Measurements from ENCODE around the gene COMMD7. TPM values are rescaled to one million over a fixed set of nuclear protein-coding genes. Genes with fewer than 3 reads are reported as not detected.

The COMMD7 gene
- total RNA-seq, 1 donor: 43.4 TPM

- DNase-seq (ENCODE audit: low read depth in 2 of 3, low spot score in 2 of 3): no peak
Observed at GRCh38 chr20:32682508-32682987, 60.7 kb downstream of the COMMD7 start.

- peak in 2 of 3 donors; percentile 98 to 99 for DNase-seq (ENCODE audit: low read depth in 2 of 3, low spot score in 2 of 3)
Observed at GRCh38 chr20:32681175-32682084, 61.8 kb downstream of the COMMD7 start.

DNA sequence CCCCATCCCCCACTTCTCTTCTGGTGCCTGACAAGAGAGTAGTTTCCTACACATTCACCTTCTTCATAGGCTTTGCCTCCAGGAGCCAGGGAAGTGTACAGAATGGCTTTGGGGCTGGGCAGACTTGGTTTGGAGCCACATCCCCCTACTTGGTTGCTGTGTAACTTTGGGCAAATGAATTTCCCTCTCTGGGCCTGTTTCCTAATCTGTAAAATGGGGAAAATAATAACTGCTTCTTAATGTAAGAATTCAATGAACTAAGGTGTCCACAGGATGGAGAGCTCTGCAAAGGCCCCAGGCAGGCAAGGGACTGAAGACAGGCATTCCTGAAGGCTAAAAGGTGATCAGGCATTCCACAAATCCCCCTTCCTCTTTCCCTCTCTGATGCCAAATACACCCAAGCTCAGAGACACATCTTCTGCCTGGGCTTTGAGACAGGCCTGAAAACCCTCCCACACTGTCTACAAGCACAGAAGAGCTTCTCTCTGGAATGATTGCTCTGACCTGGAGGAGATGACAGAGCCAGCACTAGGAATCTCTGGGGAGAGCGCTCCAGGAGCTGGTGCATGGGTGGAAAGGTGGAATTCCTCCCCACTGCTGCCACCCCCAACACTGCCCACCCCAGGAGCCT lies 62.6 kb downstream of the COMMD7 start:
- DNase-seq (ENCODE audit: low read depth in 2 of 3, low spot score in 2 of 3): no peak

DNA sequence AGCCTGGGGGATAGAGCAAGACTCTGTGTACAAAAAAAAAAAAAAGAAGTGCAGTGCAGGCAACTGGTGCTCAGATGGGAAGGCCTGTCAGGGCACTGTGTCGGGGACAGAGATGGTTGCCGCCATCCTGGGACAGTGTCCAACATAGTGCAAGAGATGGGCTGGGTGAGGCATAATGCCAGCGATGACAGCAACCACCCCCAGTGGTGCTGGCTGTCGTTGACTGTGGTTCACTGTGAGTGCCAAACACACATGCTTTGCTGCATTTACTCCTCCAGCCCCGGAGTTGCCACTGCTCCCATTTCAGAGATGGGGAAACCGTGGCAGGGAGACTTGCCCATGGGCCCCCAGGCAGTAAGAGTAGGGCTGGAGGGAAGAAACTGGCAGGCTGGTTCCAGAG lies 64.3 kb downstream of the COMMD7 start:
- DNase-seq (ENCODE audit: low read depth in 2 of 3, low spot score in 2 of 3): no peak

- peak in 1 of 3 donors; percentile 36 for DNase-seq (ENCODE audit: low read depth in 2 of 3, low spot score in 2 of 3)
Observed at GRCh38 chr20:32675223-32675975, 67.9 kb downstream of the COMMD7 start.

GRCh38 chr20:32674362-32674789 lies 68.9 kb downstream of the COMMD7 start:
- peak; percentile 52 to 78 (median 73) for DNase-seq (ENCODE audit: low read depth in 2 of 3, low spot score in 2 of 3)

- peak in 2 of 3 donors; percentile 71 to 76 for DNase-seq (ENCODE audit: low read depth in 2 of 3, low spot score in 2 of 3)
Observed at GRCh38 chr20:32672982-32673851, 70.0 kb downstream of the COMMD7 start.

GRCh38 chr20:32672394-32672981 lies 70.8 kb downstream of the COMMD7 start:
- DNase-seq (ENCODE audit: low read depth in 2 of 3, low spot score in 2 of 3): peak in 1 of 3 donors; percentile 36

DNA sequence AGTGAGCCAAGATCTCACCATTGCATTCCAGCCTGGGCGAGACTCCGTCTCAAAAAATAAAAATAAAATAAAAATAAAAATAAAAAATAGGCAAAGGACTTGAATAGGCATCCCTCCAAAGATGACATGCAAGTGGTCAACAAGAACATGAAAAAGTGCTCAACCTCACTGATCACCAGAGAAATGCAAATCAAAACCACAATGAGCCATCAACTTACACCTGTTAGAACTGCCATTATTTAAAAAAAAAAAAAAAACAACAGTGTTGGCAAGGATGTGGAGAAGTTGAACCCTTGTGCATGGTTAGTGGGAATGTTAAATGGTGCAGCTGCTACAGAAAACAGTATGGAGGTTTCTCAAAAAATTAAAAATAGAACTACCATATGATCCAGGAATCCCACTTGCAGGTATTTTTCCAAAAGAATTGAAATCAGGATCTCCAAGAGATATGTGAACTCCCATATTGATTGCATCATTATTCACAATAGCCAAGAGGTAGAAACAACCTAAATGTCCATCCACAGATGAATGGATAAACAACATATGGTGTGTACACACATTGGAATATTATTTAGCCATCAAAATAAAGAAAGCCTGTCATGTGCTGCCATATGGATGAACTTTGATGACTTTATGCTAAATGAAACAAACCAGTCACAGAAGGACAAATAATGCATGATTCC lies 72.4 kb downstream of the COMMD7 start:
- no peak for DNase-seq (ENCODE audit: low read depth in 2 of 3, low spot score in 2 of 3)

- DNase-seq (ENCODE audit: low read depth in 2 of 3, low spot score in 2 of 3): no peak
Observed at GRCh38 chr20:32667027-32667426, 76.2 kb downstream of the COMMD7 start.

GRCh38 chr20:32664678-32665159 lies 78.5 kb downstream of the COMMD7 start:
- no peak for DNase-seq (ENCODE audit: low read depth in 2 of 3, low spot score in 2 of 3)

DNA sequence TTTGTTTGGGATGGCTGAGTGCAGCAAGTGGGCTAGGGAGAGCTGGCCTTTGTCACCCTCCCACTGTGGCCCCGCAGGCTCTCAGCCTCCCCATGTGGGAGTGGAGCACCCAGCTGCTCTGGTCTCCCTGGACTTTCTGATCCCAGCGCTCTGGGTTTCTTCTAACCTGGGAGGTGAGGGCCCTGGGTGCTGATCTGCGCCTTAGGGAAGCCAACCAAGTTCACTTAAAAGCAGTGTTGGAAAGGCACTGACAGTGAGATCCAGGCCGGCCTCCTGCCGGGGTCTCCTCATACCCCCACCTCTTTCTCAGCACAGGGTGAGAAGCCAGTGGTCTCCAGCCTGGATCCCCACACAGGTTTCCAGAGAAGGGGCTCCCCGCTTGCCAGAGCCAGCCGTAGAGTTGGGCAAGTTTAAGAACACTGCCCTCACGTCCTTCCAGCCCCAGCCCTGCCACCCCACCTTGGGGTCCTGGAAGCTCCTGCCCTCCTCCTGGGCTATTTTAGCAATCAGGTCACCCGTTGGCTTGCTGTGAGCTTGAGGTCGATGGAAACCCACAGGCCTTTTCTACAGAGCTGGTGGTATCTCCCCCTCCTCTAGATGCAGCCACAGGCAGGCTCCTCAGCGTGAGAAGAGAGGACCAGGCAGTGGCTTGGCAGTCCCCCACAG lies 79.1 kb downstream of the COMMD7 start:
- no peak for DNase-seq (ENCODE audit: low read depth in 2 of 3, low spot score in 2 of 3)

GRCh38 chr20:32663335-32664011 lies 79.8 kb downstream of the COMMD7 start:
- no peak for DNase-seq (ENCODE audit: low read depth in 2 of 3, low spot score in 2 of 3)

DNA sequence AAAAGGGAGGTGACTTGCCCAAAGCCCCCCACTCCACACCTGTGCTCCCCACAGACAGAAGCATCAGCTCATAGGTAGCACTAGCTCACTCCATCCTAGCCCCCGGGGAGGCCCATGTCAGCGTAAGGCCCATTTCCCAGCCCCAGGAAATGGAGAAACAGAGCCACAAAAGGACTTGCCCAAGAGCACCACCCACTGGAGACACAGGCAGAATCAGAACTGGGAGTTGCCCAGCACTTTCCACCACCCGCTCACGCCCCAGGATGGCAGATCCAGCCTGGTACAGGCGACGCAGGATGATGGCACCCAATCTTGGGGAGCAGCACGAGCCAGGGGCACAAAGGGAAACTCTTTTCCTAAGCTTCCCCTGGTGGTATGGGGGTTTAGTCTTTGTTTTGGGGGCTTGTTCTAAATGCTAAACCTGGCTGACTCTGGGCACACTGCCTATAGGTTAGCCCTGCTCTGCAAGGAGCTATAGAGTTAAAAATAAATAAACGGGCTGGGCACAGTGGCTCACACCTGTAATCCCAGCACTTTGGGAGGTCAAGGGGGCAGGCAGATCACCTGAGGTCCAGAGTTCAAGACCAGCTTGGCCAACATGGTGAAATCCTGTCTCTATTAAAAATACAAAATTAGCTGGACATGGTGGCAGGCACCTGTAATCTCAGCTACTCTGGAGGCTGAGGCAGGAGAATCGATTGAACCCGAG lies 81.3 kb downstream of the COMMD7 start:
- no peak for DNase-seq (ENCODE audit: low read depth in 2 of 3, low spot score in 2 of 3)

GRCh38 chr20:32660661-32661060 lies 82.6 kb downstream of the COMMD7 start:
- no peak for DNase-seq (ENCODE audit: low read depth in 2 of 3, low spot score in 2 of 3)

DNA sequence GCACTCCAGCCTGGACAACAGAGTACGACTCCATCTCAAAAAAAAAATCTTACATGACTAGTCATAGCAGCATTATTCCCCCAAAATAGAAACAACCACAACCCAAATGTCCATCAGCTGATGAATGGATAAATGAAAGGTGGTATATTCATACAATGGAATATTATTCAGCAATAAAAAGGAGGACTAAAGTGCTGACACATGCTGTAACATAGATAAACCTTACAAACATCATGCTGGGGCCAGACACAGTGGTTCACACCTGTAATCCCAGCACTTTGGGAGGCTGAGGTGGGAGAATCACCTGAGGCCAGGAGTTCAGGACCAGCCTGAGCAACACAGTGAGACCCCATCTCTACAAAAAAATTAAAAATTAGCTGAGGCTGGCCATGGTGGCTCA lies 86.4 kb downstream of the COMMD7 start:
- no peak for DNase-seq (ENCODE audit: low read depth in 2 of 3, low spot score in 2 of 3)

DNA sequence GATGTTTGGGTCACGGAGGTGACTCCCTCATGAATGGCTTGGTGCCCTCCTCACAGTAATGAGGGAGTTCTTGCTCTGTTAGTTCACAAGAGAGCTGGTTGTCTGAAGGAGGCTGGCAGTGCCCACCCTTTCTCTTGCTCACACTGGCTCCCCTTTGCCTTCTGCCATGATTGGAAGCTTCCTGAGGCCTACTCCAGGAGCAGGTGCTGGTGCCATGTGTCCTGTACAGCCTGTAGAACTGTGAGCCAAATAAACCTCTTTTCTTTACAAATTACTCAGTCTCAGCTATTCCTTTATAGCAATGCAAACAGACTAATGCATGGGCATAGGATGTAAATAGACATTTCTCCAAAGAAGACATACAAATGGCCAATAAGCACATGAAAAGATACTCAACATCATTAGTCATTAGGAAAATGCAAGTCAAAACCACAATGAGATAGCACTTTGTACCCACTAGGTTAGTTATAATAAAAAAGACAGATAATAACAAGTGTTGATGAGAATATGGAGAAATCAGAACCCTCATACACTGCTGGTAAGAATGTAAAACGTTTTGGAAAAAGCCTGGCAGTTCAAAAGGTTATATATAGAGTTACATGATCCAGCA lies 87.3 kb downstream of the COMMD7 start:
- no peak for DNase-seq (ENCODE audit: low read depth in 2 of 3, low spot score in 2 of 3)

All from hematopoietic multipotent progenitor cell (in vitro differentiated cells).